Peyer's patch (tissue), 4 donors: ENCODE measurements around the gene UBQLN1. TPM values are rescaled to one million over a fixed set of nuclear protein-coding genes. Genes with fewer than 3 reads are reported as not detected.

ENCODE experiments used
- DNase-seq, 3 donors: peaks; one replicate each; pipeline ENCODE4 v3.0.0-alpha.2; 2017 to 2019
- H3K27ac ChIP-seq, 4 donors: fragments of 200-600 bp; sonication (generic); one replicate each; pipeline ENCODE4 v1.5.1; 2016 to 2019
- H3K27me3 ChIP-seq, 2 donors: fragments of 200-600 bp; sonication (generic); one replicate each; pipeline ENCODE4 v1.5.1; 2019
- H3K36me3 ChIP-seq, 3 donors: fragments of 200-600 bp; sonication (generic); one replicate each; pipeline ENCODE4 v1.5.1; 2016 to 2019
- H3K4me1 ChIP-seq, 4 donors: fragments of 200-600 bp; sonication (generic); one replicate each; pipeline ENCODE4 v1.5.1; 2016 to 2019
- H3K4me3 ChIP-seq, 4 donors: fragments of 200-600 bp; sonication (generic); 1 replicate in 3 of 4; 2 replicates in 1 of 4; pipeline ENCODE4 v1.5.1; 2016 to 2019; ENCODE audit warnings: mild to moderate bottlenecking in 1 of 4
- H3K9me3 ChIP-seq, 4 donors: fragments of 200-600 bp; sonication (generic); one replicate each; pipeline ENCODE4 v1.5.1; 2016 to 2019; ENCODE audit warnings: mild to moderate bottlenecking in 1 of 4
- POLR2A ChIP-seq, 2 donors: fragments of 450-650 bp; IDR thresholded peaks; one replicate each; pipeline ENCODE4 v1.5.1; 2017; ENCODE audit warnings: antibody characterized with exemption in 2 of 2, mild to moderate bottlenecking in 2 of 2, moderate library complexity in 2 of 2
- total RNA-seq, 4 donors: library from RNA; depleted of rRNA; stranded (reverse); fragments of >200 nt; gene quantifications; one replicate each; pipeline ENCODE4 v1.1.0, GENCODE V29; 2016
- TF ChIP-seq, protein P1 (sequence below), 6 experiments: fragments of 450-650 bp in 4 of 6; fragments of 200-600 bp in 2 of 6; sonication (generic) in 1 of 6; IDR thresholded peaks; one replicate each; pipeline ENCODE4 v1.5.1; 2017 to 2019; ENCODE audit warnings: antibody characterized with exemption in 6 of 6, mild to moderate bottlenecking in 3 of 6, moderate library complexity in 1 of 6

UBQLN1 gene
- total RNA-seq, 4 donors from 2014 or later = 65.3 to 117 (median 94.9) TPM

DNA sequence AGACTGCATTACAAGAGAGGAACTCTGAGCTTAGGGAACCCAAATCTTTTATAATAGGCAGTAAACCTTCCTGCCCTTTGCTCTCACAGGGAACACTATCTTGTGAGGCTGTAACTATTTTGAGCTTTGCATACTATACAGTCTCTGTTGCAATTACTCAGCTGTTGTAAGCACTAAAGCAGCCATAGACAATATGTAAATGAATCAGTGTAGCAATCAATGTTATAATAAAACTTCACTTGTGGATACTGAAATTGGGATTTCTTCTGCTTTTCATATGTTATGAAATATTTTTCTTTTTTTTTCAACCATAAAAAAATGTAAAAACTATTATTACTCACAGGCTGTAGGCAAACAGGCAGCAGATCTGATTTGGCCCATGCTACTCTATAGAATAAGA is 16.7 kb upstream of the UBQLN1 start:
- H3K4me1 ChIP-seq = no peaks in the 10 kb centered on the region
- H3K27ac ChIP-seq = no peak overlapping the region
- no peaks in the 10 kb centered on the region for H3K27me3 ChIP-seq
- H3K9me3 ChIP-seq = peaks cover 0 to 6% (median 0%) of the 10 kb centered on the region in 4 donors
- no peak for DNase-seq
- H3K4me3 ChIP-seq = no peak overlapping the region
- H3K36me3 ChIP-seq = no peaks in the 10 kb centered on the region
- TF ChIP-seq POLR2A (IDR thresholded peaks at IDR 0.05) = no peak
- TF ChIP-seq, protein P1, sequence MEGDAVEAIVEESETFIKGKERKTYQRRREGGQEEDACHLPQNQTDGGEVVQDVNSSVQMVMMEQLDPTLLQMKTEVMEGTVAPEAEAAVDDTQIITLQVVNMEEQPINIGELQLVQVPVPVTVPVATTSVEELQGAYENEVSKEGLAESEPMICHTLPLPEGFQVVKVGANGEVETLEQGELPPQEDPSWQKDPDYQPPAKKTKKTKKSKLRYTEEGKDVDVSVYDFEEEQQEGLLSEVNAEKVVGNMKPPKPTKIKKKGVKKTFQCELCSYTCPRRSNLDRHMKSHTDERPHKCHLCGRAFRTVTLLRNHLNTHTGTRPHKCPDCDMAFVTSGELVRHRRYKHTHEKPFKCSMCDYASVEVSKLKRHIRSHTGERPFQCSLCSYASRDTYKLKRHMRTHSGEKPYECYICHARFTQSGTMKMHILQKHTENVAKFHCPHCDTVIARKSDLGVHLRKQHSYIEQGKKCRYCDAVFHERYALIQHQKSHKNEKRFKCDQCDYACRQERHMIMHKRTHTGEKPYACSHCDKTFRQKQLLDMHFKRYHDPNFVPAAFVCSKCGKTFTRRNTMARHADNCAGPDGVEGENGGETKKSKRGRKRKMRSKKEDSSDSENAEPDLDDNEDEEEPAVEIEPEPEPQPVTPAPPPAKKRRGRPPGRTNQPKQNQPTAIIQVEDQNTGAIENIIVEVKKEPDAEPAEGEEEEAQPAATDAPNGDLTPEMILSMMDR (IDR thresholded peaks at IDR 0.05) = no peak

DNA sequence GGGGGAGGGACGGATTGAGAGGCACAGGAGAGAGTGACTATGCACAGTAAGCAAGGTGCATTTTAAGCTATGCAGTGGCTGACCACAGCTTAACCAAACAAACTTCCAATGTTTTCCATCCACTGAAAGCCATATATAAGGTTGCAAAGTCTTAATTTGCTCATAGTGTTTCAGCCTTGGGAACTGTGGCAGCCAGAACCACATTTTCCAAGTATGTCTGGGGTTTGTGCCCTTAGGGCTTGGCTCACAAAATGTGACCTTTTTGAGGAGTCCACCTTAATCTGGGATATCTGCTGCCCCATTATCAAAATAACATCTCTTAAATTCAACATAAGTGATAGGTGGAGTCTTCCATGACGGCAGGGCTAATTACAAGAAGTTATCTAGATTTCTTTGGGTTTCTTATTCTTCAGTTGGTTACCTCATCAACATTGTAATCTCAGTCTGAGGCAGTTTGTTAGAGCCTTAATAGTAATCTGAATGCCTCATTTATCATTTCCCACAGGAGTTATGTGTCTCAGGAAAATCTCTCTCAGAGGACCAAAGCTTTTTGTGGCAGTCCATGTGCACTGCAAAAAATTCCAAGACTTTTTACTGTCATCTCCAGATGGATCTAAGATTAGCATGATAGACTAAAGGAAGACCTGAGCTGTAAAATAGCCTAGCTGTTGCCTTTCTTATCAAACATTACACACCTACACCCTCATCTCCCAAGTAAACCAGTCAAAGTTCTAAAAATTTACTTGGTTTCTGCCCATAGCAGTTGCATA is 15.2 kb upstream of the UBQLN1 start:
- Histone ChIP-seq H3K27ac (no peak overlapping the region), H3K9me3 (peaks cover 0 to 6% (median 0%) of the 10 kb centered on the region in 4 donors), H3K4me1 (no peaks in the 10 kb centered on the region), H3K27me3 (no peaks in the 10 kb centered on the region), H3K4me3 (no peak overlapping the region), H3K36me3 (no peaks in the 10 kb centered on the region)
- TF ChIP-seq, protein P1 (IDR thresholded peaks at IDR 0.05) = no peak
- no peak for TF ChIP-seq POLR2A (IDR thresholded peaks at IDR 0.05)
- DNase-seq = no peak

DNA sequence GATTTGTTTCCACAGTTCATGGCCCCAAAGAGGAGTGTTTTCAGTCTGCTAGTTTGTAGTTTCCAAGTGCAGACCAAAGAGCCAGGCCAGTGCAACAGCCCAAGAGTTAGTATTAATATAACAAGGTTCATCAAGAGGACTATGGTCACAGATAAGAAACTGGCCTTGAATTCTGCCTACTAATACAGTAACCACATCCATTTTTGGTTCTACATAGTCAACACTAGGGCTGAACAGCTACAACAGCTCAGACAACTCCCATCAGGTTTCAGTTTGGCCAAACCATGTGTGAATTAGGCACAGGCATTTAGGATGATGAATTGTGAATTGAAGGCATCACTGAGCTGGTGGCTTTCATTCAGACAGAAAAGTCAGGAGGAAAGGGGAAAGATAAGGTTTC is 13.8 kb upstream of the UBQLN1 start:
- no peak for TF ChIP-seq POLR2A (IDR thresholded peaks at IDR 0.05)
- TF ChIP-seq, protein P1 (IDR thresholded peaks at IDR 0.05) = no peak
- no peaks in the 10 kb centered on the region for H3K36me3 ChIP-seq
- H3K9me3 ChIP-seq = peaks cover 0 to 6% (median 0%) of the 10 kb centered on the region in 4 donors
- no peak for DNase-seq
- no peaks in the 10 kb centered on the region for H3K27me3 ChIP-seq
- H3K27ac ChIP-seq = no peak overlapping the region
- H3K4me1 ChIP-seq = no peaks in the 10 kb centered on the region
- H3K4me3 ChIP-seq = no peak overlapping the region

DNA sequence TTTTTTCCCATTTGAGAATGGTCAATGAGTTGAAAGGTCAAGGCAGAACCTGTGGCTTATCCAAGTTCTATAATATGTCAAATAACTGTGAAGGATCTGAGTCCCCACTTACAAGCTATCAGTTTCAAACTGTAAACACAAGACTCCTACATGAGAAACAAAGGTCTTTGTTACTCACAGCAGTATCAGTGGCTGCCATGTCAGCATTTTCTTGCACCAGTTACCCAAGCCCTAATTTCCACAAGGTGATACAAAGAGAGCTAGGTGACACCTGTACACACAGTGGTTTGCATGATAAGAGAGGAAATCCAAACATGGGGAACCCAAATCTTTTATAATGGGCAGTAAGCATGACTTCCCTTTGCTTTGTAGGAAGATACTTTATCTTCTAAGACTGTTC is 8.0 kb upstream of the UBQLN1 start:
- no peak for TF ChIP-seq POLR2A (IDR thresholded peaks at IDR 0.05)
- TF ChIP-seq, protein P1 (IDR thresholded peaks at IDR 0.05) = no peak
- Histone ChIP-seq H3K27ac (no peak overlapping the region), H3K9me3 (no peaks in the 10 kb centered on the region), H3K4me1 (no peaks in the 10 kb centered on the region), H3K36me3 (no peaks in the 10 kb centered on the region), H3K27me3 (no peaks in the 10 kb centered on the region), H3K4me3 (no peak overlapping the region)
- no peak for DNase-seq

DNA sequence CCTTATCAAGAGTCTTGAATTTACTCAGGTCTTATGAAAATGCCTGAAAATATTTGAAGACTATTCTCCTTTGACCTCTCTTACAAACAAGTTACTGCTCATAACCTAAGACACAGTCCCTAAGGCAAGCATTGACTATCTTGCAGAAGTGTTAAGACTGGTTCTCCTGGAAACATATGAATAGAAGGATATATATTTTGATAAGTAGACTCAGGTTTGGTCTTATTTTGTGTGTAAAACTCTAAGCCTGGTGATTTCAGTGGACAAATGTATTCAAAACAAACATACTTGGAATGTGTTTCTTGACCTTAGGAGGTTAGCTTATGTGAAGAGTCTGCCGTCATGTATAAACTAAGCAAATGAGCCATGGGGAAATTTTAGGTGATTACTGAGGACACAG is 7.5 kb upstream of the UBQLN1 start:
- no peak for DNase-seq
- no peak for TF ChIP-seq POLR2A (IDR thresholded peaks at IDR 0.05)
- TF ChIP-seq, protein P1 (IDR thresholded peaks at IDR 0.05) = no peak
- H3K36me3 ChIP-seq = no peaks in the 10 kb centered on the region
- H3K4me1 ChIP-seq = no peaks in the 10 kb centered on the region
- H3K9me3 ChIP-seq = no peaks in the 10 kb centered on the region
- H3K27me3 ChIP-seq = no peaks in the 10 kb centered on the region
- no peak overlapping the region for H3K4me3 ChIP-seq
- no peak overlapping the region for H3K27ac ChIP-seq
